GM21723 (cell line): ENCODE measurements around the gene SYDE2.
"Not testable (repeated sequence)": the region's sequence is repeated elsewhere in the genome, so short reads cannot be mapped to it uniquely, and the experiment has no call there.

Source experiments
- ATAC-seq: cut with Tn5 transposase; IDR thresholded peaks from one replicate; pipeline ENCODE4 v1.9.1; 2021; ENCODE audit warnings: mild to moderate bottlenecking, moderate library complexity; ENCODE audit not compliant: unreplicated experiment

The SYDE2 gene

DNA sequence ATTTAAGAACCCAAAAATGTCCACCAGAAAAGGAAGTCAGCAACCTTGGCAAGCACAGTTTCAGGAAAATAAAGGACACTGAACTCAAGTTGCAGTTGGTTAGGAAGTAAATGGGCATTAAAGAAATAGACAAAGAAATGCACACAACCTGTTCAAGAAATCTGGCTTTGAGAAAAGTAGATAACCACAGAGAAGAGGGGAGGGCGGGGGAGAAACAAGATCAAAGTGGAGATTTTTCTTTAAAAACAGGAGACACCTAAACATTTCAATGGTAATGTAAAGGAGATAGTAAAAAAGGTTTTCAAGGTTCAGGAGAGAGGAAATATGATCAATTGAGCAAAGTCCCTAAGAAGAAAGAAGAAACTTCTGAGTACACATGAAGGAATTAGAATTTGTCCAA lies 29.1 kb downstream of the SYDE2 start:
- no peak for ATAC-seq

DNA sequence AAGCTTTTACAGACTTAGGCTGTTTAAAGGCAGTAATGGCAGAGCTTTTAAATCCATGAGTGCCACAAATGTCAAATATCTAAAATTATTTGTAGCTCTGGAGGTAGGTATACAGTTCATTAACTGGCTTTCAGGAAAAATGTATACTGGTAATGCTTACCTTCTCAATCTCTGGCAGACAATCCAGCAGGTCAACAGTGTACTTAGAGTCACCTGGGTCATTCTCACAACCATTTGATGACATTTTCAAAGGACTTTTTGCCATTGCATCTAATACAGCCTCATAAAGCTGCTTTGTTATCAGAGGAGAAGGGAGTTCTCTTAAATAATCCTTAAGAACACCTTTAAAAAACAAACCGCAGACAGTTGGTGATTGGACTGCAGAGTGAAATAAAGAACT lies 31.9 kb downstream of the SYDE2 start:
- ATAC-seq = no peak

DNA sequence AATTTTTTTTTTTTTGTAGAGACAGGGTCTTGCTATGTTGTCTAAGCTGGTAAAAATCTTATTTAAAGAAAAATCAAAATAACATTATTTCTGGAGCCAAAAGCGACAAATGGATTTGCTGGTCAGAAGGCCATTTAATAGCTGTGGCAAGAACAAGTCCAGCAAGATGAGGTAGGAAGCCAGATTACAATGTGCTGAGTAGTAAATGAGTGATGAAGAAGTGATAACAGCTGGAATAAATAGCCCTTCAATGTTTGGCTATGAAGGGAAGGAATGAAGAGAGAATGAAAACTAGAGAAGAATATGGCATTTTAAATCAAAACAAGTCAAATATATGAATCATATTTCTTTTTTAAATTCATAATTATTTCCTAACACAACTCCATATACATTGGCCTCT lies 34.5 kb downstream of the SYDE2 start:
- ATAC-seq = no peak

DNA sequence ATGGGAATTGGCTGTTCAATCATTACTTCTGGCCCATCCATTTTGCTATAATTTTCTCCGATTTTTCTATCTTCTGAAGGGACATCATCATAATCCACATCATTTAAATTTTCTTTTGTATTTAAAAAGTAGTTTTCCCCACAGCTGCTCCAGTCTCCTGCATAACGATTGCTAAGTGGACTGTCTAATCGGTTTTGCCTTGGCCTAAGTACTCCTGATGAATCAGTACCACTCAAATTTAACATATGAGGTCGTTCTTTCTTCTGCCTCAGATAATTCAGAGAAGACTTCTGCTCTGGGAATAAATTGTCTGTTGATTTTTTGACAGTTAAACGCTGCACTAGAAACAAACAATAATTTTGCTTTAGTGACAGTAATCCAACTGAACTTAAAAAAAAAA lies 41.9 kb downstream of the SYDE2 start:
- no peak for ATAC-seq

DNA sequence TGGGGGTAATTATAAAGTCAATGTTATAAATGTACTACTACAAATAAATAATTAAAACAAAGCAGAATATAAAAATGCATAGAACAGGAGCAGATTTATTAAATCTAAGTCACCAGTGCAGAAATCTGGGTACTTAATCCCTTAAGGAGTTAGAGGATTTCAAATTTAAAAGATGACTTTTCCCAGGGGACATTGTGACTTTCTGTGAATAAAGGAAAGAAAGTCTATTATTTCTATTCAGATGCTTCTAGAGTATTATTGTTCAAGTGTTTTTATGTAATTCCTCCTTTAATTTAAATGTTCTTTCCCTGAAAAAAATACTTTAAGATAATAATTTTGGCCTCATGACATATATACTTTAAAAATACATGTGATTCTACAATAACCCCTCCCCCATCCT lies 43.4 kb downstream of the SYDE2 start:
- ATAC-seq = no peak

DNA sequence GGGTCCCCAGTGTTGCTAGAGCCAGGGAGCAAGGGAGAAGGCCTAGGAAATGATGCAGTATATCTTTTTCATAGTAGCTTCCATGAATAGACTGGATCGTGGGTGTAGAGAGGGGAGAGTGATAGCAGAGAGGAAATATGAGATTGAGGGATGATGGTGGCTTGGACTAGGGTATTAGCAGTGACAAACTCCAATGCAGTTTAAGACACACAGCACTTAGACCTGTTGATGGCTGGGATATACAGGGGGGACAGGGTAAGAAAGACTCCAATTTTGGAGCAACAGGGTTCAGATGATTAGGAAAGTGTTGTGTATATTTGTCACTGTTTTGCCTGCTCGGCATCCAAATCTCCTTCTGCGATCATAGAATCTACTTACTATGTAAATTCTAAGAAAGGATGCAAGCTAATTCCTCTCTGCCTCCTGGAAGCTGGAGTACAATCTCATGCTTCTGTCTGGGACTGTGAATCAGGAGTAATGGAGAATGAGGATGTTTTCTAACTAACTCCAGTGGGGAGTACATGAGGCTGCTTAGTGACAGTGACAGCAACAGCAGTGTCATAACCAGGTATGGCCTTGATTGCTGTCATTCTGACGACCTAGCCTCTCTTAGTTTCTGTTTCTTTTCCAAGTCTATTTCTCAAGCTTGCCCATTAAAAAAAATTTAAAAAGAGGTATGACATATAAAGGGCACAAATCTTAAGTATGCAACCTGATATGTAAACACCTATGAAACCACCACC lies 47.5 kb downstream of the SYDE2 start:
- ATAC-seq = peak; percentile 74

DNA sequence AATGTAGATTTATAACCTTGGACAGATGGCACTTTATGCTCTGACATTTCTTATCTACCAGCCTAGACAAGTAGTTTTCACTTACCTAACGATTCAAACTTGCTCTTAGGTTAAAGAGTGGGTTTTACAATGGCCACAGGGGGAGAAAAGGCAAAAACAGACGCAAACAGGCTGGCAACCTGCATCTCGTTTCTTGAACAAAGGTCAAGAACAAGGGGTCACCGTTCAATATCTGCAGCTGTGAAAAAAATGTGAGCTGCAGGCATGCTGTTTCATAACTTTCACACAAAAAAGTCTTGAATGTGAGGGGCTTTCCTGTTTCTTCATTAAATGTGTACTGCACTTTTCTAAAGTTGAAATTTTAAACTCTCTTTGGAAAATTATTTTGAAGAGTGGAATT lies 49.4 kb downstream of the SYDE2 start:
- no peak for ATAC-seq

DNA sequence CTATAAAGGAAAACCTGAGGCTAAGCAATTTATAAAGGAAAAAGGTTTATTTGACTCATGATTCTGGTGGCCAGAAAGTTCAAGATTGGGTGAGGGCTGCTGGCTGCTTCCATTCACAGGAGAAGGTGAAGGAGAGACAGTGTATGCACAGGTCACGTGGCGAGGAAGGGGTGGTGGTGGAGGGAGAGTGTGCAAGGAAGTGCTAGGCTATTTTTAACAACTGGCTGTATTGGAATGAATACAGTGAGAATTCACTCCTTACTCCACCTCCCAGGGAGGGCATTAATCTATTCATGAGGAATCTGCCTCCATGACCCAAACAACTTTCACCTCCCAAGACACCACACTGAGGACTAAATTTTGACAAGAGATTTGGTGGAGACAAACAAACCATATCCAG lies 51.0 kb downstream of the SYDE2 start:
- ATAC-seq = no peak

DNA sequence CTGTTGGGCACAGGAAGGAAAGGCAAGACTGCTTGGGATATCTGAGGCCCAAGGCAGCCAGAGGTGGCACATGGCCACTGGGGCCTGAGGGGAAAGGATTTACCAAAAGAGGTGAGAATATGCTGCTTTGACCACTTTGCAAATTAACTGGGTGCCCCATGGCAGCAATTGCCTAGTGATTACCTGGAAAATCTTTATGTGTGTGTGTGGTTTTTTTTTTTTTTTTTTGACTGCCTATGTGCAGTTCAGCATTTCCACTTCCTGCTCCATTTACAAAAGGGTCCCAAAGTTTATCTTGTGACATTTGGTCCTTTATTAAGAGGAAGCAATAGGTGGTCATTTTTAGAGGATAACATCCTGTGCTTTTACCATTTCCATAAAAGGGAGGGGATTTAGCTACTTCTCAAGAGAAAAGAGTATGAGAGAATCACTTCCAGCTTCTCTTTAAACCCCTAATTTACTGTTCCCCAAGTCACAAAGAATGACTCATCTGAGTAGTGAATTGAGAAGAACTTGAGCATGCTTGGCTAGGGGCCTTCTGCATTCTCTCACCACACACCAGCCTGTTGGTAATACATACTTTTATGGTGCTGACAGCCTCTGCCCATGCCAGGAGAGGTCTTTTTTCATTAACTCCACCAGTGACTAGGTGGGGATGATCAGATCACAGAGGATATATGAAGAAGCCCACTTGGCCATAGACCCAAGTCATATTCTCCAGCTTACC lies 52.1 kb downstream of the SYDE2 start:
- peak; percentile 93 for ATAC-seq

DNA sequence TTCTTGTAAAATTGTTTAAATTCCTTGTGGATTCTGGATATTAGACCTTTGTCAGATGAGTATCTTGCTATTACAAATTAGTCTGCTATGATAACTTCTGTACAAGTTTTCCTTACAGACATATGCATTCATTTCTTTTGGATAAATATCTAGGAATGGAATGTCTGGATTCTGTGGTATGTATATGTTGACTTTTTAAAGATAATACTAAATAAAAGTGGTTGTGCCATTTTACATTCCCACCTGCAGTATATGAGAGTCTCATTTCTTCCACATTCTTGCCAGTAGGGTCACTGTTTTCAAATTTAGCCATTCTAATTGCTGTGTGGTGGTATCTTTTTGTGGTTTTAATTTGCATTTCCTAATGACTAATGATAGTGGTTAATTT lies 53.9 kb downstream of the SYDE2 start:
- no peak for ATAC-seq

DNA sequence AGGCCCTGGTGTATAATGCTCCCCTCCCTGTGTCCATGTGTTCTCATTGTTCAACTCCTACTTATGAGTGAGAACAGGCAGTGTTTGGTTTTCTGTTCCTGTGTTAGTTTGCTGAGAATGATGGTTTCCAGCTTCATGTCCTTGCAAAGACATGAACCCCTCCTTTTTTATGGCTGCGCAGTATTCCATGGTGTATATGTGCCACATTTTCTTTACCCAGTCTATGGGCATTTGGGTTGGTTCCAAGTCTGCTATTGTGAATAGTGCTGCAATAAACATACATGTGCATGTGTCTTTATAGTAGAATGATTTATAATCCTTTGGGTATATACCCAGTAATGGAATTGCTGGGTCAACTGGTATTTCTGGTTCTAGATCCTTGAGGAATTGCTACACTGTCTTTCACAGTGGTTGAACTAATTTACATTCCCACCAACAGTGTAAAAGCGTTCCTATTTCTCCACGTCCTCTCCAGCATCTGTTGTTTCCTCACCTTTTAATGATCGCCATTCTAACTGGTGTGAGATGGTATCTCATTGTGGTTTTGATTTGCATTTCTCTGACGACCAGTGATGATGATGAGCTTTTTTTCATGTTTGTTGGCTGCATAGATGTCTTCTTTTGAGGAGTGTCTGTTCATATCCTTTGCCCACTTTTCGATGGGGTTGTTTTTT lies 54.4 kb downstream of the SYDE2 start:
- not testable (repeated sequence) for ATAC-seq

DNA sequence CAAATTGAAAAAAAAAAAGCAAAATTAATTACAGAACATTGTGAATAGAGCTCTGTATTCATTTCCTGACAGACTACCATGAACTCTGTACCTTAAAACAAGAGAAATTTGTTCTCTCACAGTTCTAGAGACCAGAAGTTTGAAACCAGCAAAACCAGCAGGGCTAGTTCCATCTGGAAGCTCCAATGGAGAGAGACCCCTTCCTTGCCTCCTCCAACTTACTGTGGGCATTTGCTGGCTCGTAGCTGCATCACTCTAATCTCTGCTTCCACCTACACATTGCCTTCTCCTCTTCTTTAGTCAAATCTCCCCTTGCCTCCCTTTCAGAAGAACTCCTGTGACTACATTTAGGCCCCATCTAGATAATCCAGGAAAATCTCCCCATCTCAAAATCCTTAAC lies 56.5 kb downstream of the SYDE2 start:
- no peak for ATAC-seq

DNA sequence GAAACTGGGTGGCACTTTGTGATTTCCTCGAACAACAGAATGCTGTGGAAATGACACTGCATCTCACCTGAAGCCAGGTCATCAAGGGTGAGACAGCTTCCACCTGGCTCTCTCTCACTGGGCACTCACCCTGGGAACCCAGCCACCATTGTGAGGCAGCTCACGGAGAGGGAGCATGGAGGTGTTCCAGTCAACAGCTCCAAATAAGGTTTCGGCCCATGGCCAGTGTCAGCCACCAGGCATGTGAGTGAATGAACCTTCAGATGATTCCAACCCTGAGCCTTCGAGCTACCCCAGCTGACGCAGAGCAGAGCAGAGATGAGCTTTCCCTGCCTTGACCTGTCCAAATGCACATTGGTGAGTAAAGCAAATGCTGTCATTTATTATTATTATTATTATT lies 58.1 kb downstream of the SYDE2 start:
- ATAC-seq = no peak

DNA sequence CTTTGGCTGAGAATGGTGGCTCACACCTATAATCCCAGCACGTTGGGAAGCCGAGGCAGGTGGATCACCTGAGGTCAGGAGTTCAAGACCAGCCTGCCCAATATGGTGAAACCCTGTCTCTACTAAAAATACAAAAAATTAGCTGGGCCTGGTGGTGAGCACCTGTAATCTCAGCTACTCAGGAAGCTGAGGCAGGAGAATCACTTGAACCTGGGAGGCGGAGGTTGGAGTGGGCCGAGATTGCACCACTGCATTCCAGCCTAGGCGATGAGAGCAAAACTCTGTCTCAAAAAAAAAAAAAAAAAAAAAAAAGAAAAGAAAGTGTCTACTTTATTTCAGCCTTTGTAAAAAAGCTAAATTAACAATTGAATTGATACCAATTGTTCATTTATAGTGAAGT lies 62.4 kb downstream of the SYDE2 start:
- not testable (repeated sequence) for ATAC-seq

DNA sequence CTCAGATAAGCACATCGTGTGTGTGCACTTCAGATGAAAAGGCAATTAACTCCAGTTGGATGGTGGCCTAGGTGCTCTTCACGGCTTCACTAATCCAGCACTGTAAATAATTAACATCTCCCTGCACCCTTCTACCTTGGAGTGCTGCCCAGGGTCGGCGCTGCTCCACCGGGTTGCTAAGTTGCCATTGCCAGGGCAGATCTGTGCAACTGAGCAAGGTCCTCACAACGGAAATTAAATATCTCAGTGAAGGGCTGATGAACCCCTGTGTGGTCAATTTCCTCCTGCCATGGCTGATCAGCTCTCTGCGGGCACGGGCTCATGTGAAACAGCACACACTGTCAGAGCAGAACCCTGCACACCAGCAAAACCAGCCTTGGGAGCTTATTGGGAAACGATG lies 63.2 kb downstream of the SYDE2 start:
- no peak for ATAC-seq

DNA sequence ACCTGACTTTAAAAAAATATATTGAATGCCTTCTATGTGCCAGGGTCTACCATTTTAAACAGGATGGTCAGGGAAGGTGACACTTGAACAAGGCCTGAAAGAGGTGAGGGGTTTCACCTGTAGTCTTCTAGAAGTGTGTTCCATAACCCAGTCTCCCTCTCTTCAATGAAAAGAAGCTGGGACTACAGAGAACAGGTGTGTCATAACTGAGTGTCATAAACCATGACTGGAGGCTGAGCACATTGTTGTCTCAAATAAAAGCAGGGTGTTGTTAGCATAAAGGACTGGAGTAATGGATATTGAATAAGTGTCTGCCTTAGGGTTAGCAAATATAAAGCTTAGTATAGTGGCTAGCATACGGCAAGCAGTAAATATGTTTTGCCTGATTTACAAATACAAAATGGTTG lies 65.4 kb downstream of the SYDE2 start:
- no peak for ATAC-seq

DNA sequence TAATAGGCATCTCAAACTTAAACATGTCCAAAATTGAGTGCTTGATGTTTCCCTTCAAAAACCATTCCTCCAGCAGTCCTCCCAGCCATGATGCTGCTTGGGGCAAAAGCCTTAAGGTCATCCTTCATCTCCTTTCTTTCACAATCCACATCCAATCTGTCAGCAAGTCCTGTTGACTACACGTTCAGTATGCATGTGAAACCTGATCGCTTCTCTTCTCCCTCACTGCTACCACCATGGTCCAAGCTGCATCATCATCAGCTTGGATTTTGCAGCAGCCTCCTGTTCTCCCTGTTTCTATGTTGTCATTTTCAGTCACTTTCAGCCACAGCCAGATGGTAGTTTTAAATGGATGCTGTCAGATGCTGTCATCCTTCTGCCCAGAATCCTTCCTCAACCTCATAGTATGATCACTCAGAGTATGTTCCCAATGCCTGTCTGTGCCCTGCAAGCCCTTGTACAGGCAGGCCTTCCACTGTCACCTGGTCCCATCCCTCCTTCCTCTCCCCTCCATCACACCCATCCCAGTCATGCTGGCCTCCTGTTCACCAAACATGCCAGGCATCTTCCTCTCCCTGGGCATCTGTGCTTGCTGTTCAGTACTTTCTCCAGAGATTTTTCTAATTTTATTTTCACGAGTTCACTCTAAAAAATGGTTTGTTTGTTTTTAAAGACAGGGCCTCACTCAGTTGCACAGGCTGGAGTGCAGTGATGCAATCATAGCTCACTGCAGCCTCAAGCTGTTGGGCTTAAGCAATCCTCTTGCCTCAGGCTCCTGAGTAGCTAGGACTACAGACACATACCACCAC lies 66.0 kb downstream of the SYDE2 start:
- no peak for ATAC-seq

DNA sequence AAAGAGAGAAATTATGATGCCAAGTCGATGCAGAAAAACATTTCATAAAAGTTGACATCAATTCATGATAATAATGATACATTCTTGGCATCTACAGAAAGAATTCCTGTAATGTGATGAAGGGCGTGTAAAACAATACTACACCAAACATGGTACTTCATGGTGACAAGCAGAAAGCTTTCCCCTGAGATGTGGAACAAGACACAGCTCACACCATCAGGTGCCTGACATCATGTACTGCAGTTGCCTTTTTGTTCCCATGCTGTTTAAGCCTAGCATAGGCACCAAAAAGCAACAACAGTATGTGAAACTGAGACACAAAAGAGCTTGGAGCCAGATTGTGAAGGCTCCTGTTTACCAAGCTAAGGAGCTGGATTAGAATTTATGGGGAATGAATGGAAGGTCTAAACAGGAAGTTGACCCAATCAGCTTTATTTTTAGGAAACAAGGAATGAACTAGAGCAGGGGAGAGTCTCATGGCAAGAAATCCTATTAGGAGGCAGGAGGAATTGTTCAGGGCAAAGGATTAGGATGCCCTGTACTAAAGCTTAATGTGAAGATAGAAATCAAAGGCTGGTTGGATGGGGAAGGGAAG lies 67.2 kb downstream of the SYDE2 start:
- ATAC-seq = no peak

DNA sequence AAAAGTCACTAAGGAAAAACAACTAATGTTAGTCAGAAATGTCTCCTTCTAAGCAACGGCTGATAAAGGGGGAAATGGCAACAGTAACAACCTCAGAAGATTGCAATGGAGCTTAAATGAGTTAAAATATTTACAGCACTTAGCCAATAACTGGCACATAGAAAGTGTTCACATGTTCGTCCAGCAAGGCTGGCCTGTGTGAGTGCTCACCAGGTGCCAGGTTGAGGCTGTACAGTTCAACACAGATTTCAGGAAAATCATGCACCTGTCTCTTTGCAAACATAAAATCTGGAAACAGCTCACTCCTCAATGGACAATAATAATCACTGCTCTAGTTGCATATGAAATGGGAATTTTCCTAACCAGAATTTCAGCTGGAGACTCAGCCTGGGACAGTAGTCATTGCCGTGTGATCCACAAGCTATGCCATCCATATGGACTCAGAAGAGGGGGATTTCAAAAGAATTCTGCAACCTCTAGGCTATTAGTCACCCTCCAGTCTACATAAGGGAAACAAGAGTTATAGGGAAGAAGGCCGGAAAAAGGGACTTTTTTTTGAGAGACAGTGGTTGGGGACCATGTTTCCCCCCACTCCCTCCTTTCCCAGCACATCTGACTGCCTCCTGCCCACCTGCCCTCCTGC lies 68.6 kb downstream of the SYDE2 start:
- ATAC-seq = no peak

DNA sequence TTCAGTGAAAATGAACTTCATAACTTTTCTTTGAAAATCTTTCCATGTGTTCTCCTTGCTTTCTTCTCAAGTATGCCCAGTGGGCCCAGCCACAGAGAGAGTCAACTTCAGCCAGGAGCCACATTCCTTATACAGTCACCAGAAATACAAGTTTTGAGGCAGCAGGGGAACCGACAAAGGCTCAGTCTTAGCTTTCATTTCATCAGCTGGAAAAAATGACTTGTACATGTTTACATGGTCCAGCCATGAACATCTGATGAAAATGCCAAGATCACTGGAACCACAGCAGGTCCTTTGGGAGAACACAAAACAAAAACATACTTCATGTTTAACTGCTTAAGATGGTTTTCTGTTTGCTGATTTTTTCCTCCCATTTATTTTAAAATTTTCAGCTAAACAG lies 72.5 kb downstream of the SYDE2 start:
- ATAC-seq = no peak
